ENCODE results near the gene KCNMA1.

- TF ChIP-seq, protein P1, sequence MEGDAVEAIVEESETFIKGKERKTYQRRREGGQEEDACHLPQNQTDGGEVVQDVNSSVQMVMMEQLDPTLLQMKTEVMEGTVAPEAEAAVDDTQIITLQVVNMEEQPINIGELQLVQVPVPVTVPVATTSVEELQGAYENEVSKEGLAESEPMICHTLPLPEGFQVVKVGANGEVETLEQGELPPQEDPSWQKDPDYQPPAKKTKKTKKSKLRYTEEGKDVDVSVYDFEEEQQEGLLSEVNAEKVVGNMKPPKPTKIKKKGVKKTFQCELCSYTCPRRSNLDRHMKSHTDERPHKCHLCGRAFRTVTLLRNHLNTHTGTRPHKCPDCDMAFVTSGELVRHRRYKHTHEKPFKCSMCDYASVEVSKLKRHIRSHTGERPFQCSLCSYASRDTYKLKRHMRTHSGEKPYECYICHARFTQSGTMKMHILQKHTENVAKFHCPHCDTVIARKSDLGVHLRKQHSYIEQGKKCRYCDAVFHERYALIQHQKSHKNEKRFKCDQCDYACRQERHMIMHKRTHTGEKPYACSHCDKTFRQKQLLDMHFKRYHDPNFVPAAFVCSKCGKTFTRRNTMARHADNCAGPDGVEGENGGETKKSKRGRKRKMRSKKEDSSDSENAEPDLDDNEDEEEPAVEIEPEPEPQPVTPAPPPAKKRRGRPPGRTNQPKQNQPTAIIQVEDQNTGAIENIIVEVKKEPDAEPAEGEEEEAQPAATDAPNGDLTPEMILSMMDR (IDR thresholded peaks at IDR 0.05), result no peak
- no peak for TF ChIP-seq POLR2A (IDR thresholded peaks at IDR 0.05)
- TF ChIP-seq EP300 (IDR thresholded peaks at IDR 0.05), result no peak
Observed at GRCh38 chr10:77205135-77205534, 432.5 kb downstream of the KCNMA1 start.
